ENCODE measurements around the gene CARMIL1.

Gene CARMIL1

GRCh38 chr6:25619217-25619616 is 340.0 kb downstream of the CARMIL1 start:
- no peak for DNase-seq (ENCODE audit: low spot score)

GRCh38 chr6:25620391-25620790 is 341.2 kb downstream of the CARMIL1 start:
- DNase-seq (ENCODE audit: low spot score): no peak

GRCh38 chr6:25623065-25623464 is 343.9 kb downstream of the CARMIL1 start:
- DNase-seq (ENCODE audit: low spot score): no peak

- DNase-seq (ENCODE audit: low spot score): no peak
Observed at GRCh38 chr6:25623879-25624278, 344.7 kb downstream of the CARMIL1 start.

GRCh38 chr6:25627001-25627400 is 347.8 kb downstream of the CARMIL1 start:
- DNase-seq (ENCODE audit: low spot score): no peak

GRCh38 chr6:25628471-25629197 is 349.5 kb downstream of the CARMIL1 start:
- DNase-seq (ENCODE audit: low spot score): no peak

- no peak for DNase-seq (ENCODE audit: low spot score)
Observed at GRCh38 chr6:25629198-25629576, 350.0 kb downstream of the CARMIL1 start.

- no peak for DNase-seq (ENCODE audit: low spot score)
Observed at GRCh38 chr6:25630508-25631278, 351.5 kb downstream of the CARMIL1 start.

DNA sequence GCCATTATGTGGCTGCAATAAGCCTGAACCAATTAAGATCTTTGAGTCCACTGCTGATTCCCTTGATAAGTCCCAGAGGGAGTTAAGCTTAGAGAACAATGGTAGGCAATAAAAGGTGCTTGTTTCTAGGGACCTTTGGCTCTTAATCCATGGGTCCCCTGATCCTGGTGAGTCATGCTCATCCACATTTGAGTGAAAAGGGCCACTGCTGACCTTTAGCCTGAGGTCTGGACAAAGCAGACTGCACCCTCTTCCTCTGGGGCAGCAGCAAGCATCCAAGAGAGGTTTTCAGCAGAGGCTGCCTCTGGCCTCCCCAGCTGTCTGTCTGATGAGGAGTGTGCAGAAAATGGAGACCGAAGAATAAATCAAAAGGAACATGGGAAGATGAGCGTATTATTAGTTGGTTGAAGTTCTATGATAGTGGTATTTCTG is 356.7 kb downstream of the CARMIL1 start:
- DNase-seq (ENCODE audit: low spot score): no peak

DNA sequence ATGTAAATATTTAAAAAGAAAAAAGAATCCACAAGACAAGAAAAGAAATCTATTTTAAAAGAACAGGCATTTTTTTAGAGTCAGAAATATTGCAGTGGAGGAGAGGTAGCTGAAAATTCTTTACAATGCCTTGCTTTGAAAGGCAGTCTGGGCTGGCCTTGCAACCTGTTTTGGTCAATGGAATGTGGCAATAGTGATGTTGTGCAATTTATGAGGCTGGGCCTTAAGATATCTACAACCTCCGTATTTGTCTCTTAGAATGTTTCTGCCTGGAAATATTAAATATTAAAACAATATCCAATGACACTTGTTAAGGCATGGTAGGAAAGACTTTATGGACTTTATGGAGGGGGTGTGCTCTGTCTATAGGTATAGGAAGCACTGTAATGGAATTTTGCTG is 358.0 kb downstream of the CARMIL1 start:
- no peak for DNase-seq (ENCODE audit: low spot score)

DNA sequence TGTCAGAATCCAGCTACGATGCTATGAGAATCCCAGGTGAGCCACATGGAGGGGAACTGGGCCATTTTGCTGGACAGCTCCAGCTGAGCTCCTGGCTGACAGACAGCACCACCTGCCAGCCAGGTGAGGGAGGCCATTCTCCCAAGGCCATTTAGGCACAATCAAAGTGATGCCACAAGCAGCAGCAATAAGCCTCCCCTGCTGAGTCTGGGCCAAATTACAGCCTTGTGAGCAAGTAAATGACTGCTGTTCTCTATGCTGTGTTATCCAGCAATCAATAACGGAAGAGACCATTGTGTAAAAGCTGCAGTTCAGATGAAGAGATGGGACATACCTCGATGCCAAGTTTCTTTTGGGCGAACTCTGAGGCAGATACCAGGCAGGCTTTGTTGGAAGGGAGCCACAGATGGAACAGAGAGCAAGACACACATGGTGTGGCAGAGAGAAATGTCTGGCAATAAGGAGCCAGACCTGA is 358.8 kb downstream of the CARMIL1 start:
- DNase-seq (ENCODE audit: low spot score): no peak

DNA sequence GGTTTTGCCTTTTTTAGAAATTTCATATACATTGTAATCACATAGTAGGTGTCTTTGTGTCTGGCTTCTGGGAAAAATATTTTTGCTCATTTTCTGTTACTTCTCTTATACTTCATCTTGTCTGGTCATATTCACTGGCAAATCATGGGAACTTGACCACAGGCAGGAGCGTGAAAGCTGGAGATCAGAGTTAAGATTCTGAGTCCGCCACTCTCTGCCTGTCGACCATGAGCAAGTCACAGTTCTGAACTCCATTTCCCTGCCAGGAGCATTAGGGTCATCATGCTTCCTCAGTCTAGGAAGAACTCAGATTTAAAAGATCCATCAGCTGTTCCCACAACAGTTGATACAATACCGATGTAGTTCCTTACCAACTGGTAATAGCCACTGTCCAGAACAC is 360.5 kb downstream of the CARMIL1 start:
- DNase-seq (ENCODE audit: low spot score): no peak

DNA sequence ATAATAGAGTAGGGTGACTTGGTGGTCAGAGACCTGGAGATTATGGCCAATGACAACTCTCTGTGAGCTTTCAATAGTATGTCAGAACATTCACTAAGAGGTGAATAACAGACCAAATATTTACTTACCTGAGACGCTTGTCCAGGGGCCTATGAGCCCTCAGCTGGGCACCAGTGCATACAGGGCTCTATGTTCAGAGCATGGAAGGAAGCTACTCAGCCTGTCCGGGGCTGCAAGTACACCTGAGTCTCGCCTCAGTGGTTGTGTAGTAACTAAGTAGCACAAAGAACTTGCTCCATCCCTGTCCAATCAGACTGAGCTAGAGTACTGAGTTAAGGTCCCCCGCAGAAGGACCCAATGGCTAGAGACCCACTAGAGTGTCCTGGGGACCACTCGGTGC is 361.3 kb downstream of the CARMIL1 start:
- DNase-seq (ENCODE audit: low spot score): no peak

DNA sequence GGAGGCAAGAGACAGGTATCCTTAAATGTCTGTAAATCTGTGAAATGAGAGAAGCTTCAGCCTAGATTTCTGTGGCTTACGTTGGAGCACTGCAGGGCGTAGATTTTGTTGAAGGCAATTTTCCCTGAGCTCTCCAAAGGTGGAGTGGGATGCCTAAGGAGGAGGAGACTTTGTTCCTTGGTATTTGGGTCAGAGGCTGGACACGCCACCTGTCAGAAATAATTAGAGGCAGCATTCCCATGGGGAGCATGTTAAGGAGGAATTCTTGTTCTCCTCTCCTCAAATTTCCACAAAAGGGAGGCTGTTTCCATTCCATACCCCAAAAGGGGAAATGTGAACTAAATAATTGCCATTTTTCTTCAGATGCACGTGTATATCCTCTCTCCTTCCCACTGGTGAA is 361.7 kb downstream of the CARMIL1 start:
- no peak for DNase-seq (ENCODE audit: low spot score)

DNA sequence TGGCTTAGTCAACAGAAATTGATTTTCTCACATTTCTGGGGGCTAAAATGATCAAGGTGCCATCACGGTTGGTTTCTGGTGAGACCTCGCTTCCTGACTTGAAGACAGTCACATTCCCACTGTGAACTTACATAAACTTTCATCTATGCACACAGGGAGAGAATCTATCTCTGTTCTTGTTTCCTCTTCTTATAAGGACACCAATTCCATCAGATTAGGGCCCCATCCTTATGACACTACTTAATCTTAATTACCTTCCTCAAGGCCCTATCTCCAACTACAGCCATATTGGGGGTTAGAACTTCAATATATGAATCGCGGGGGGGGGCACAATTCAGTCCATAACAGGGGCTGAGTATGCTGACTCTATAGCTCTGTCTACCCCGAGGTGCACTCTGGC is 362.2 kb downstream of the CARMIL1 start:
- no peak for DNase-seq (ENCODE audit: low spot score)

DNA sequence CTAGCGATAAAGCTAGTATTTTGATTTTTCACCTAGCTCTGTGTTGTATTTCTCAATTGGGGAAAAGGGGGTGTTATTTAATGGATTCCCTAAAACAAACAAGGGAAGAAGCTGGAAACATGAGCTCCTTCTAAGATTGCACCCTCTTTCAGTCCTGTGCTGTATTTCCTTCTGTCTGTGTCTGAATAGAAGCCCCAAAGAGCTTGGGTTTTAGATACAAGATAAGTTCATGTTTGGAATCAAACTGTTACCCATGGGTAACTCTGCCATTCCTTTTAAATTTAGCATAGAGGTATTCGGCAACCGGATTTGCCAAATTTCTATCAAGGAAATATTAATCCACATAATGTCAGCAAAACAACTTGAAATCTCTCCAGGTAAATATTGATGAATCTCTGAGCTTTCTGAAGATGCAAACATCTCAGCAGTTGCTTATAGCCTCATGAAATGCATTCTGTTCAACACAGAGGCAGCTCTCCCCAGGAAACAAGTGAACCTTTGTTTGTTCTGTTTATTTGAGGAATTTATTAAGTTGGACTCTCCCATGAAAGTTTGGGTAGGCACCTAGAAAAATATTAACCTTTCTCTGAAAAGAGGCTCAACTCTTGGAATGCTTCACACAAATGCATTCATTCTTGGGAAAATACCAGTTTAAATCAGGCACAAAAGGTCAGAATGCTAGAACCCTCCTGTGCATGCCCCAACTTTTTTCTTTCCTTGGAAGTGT is 362.9 kb downstream of the CARMIL1 start:
- DNase-seq (ENCODE audit: low spot score): no peak

DNA sequence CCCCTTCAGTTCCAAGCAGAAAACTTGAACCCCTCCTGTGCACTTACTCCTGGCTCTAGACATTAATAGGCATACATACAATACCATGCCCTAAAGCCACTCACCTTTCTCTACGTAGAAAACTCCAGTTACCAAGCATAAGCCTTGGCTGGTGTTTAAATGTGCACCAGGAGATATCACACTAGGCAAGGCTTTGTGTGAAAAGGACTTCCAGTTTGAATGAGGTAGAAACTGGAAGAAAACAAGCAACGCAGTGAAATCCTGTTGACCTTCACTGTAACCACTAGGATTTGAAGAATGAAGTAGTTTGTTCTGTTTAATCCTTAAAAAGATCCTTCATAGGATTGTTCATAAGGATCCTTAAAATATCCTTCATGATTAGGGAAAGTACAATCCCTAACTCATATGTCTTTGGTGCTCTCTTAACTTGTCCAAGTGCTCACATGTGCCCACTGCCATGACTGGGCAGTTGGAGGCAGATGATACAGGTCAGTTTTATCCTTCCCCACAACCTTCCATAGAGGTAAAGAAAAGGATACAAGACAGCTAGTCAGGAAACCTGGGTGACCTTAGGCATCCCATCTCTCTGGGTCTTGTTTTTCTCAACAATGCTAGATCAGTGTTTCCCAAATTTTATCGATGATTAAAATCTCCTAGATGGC is 363.6 kb downstream of the CARMIL1 start:
- no peak for DNase-seq (ENCODE audit: low spot score)

DNA sequence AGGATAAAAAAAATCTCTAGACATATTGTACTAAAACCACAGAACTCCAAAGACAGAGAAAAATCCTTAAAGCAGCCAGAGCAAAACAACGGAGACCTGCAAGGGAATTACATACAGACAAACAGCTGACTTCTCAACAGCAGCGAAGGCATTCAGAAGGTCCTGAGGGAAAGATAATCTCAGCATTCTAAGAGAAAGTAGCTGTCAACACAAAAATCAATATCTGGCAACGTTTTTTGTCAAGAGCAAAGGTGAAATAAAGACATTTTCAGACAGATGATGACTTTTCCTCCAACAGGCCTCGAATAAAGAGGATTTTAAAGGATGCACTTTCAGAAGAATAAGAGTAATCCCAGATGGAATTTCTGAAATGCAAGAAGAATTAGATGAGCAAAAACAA is 366.7 kb downstream of the CARMIL1 start:
- DNase-seq (ENCODE audit: low spot score): no peak

DNA sequence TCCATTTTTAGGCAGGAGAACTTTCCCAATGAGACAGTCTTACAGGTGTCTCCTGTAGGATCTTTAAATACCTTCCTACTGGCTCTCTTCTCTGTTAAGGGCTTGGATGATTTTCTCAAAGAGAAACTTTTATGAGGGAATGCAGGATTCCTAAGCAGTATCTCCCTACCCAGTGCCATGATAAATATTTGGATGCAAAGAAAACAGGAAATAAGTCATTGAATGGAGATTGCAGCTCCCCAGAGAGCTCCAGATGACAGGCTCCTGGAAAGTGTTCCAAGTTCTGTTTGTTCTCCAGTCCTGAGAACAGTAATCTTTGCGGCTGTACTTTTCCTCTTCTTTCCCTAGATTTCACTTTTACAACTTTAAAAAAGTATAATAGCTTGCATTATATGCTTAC is 370.4 kb downstream of the CARMIL1 start:
- no peak for DNase-seq (ENCODE audit: low spot score)

DNA sequence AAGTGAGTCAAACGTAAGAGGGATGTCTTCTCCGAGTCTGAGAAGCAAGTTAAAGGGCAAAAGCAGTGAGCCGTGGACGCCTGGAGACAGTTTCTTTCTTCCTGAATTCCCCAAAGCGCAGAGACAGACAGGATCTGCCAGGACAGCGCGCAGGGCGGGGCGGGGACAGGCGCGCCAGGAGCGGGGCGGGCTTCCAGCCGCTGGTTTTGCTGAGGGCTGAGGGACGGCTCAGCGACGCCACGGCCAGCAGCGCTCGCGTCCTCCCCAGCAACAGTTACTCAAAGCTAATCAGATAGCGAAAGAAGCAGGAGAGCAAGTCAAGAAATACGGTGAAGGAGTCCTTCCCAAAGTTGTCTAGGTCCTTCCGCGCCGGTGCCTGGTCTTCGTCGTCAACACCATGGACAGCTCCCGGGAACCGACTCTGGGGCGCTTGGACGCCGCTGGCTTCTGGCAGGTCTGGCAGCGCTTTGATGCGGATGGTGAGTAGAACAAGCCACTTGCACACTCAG is 372.9 kb downstream of the CARMIL1 start, which contains the start of gene SCGN:
TSS of gene SCGN (plus strand) at position 209 of the 509 bp plus-strand sequence. CDS start at position 398, 189 bp downstream.
- peak; percentile 2 for DNase-seq (ENCODE audit: low spot score)

DNA sequence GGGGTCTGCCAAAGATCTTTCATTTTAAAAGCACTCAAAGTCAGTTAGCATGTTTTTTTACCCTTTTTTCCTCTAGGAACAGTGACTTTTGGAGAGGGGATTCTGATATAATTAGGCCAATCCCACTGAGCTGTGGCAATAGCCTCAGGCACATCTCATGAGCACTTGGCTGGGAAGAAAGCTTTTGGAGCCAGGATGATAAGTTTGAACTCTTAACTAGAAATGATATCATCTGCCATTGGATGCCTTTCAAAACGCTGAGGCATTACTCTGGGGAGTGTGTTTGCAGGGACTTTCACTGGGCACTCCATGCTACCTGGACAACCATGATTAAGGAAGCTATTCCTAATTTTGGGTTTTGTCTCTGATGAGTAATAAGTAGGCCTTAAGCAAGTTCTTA is 376.5 kb downstream of the CARMIL1 start:
- no peak for DNase-seq (ENCODE audit: low spot score)
